Forelimb muscle (tissue), 1 donor: Measurements from ENCODE around the gene FKBP2. TPM values are rescaled to one million over a fixed set of nuclear protein-coding genes. Genes with fewer than 3 reads are reported as not detected.

ENCODE experiments used
- DNase-seq: peaks from one replicate; pipeline ENCODE4 v3.0.0-alpha.2; 2013; ENCODE audit warnings: low read depth
- polyA plus RNA-seq: library from polyadenylated mRNA; unstranded; fragments of 120-200 nt; gene quantifications from one replicate; pipeline ENCODE4 v1.2.1, GENCODE V29; 2013; ENCODE audit not compliant: insufficient read length

The FKBP2 gene
- polyA plus RNA-seq, 1 donor: 43.2 TPM

DNA sequence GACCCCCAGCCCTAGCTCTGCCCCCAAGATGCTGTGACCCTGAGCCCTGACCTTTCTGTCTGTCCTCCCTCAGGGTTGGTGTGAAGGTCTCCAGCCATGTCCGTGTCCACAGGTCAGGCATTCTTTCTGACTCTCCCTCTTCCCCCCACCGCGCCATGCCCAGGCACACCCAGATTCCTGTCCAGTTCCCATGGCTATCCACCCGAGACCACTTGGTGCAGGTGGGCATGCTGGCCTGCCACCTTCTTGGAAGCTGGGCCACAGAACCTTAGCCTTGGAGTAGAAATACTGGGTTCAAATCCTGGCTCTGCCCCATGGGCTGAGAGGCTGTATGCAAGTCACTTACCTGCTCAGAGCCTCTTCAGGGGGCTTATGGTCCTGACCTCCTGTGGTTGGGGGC is 8.1 kb downstream of the FKBP2 start:
- no peak for DNase-seq

DNA sequence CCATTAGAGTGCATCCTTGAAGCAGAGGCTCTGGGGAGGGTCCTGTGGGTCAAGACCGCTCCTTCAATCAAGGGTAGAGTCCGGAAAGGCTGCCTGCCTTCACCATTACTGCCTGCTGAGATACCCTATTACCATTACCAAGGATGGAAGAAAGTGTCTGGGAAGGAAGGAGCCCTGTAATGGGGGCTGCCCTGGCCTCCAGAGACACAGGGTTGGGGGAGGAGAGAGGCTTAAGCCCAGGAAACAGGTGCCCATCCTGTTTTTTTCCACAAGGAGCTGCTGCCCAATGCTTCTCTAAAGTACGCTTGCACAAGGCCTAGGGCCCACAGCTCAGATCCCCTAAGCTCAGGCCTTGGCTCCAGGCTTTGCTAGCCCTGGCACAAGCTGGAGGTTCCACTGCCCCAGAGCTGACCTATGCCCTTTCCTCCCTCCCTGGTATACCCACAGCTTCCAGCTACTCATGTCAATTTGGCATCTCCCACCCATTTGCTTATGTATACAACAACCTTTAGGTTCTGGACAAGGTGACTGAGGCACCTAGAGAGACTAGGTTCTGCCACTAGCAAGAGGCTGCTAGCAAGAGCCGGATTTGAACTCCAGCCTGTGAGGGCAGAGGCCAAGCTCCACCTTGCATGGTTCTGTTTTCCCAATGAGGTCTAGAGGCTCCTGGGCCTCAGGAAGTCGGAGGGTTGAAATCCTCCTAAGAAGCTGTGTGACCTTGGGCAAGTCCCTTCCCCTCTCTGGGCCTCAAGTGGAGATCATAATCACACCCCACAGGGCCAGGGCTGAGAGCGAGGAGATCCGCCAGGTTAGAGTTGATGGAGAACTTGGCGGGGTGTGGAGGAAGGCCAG is 8.9 kb downstream of the FKBP2 start:
- DNase-seq: no peak

DNA sequence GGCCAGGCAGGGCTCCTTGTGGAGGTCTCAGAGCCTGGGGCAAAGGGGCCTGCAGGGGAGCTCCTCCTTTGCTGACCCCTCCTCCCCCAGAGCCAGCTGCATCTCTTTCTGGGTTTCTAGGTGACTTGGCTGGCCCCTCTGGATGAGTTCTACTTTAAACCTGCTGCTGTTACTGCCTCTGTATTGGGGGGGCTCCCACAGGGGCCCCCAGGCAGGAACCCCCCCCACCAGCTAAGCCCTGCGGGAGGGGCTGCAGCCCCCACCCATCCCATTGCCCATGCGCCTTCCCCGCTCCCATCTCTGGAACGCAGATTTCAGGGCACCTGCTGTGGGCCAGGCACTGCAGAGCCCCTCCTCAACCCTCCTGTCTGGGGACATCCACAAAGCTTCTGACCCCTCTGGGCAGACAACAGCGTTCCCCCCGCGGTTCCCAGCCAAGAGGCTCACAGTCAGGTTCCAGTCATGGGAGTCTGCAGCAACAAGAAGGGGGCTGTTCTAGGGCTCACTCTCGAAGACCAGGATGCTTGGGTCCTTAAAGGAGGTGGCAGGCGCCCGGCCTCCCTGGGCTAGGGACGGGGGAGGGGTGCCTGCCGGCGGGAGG is 9.6 kb downstream of the FKBP2 start:
- DNase-seq: no peak

- DNase-seq: no peak
Observed at GRCh38 chr11:64251016-64251752, 10.3 kb downstream of the FKBP2 start, which contains the start of gene PLCB3. Gene PLCB3 (plus strand): TSS chr11:64251530. CDS start chr11:64251650, 120 bp downstream.

- DNase-seq: no peak
Observed at GRCh38 chr11:64251753-64252002, 10.8 kb downstream of the FKBP2 start.

DNA sequence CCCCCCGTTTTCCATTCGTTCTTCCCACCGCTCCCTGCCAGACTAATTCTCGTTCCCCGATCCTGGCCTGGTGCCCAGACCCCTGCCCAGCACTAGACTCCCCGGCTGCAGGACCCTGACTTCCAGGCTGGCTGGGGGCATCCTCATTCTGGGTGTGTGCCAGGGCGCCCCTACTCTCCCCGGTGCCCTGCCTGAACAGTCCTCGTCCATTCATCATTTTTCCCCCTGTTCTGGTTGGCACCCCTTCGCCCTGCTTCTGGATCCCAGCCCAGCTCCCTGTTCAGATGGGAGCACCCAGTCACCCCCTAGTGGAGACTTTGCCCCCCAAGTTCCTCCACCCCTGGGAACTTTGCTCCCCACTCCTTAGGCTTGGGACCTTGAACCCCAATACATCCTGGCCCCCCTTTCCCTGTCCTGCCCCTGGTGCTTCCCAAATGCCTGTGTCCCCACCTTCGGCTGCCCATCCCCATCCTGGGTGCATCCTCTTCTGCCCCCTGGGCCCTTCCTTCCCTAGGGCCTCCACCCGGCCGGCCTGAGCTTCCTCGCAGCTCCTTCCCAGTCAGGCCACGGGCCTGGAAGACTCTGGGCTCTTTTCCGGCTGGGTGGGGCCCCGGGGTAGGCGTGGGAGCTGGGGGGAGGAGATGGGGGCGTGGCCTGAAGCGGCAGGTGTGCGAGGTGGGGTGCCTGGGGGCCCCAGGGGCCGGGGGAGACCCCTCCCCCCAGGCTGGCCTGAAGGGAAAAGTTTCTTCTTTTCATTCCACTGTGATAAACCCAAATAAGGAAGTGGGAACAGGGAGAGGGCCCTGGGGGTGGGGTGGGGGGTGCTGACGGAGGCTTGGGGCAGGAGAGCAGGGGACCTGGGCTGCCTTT is 11.3 kb downstream of the FKBP2 start:
- DNase-seq: no peak

DNA sequence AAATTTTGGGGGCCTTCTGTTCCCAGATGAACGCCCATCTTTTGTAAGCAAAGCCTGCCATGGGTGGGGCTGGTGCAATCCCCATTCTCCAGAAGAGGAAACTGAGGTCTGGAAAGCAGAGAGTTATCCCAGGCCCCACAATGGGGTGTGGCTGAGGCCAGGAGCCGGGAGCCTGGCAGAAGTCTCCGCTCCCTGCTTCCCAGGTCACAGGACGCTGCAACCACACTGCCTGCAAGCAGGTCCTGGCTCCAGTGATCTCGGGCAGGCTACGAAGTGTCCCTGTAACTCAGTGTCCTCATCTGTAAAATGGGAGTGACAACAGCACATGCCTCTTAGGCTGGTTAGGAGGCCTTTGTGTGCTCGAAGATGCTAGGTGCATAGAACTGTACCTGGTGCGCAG is 12.1 kb downstream of the FKBP2 start:
- no peak for DNase-seq

- no peak for DNase-seq
Observed at GRCh38 chr11:64253481-64253880, 12.6 kb downstream of the FKBP2 start.

DNA sequence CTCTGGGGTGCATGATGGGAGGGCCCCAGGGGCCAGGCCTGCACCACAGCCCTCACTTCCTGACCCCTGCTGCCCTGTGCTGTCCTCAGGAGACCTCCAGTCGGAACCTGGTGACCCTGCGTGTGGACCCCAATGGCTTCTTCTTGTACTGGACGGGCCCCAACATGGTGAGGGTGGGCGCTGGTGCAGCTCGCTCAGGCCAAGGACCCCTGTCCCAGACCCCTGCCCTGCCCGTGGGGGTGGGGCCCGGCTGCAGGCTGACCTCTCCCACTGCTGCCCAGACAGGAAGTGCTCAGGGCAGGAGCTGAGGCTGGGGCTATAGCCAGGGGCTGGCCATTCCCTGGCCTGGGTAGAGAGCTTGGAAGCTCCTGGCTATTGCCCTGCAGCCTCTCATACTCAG is 13.4 kb downstream of the FKBP2 start:
- no peak for DNase-seq

DNA sequence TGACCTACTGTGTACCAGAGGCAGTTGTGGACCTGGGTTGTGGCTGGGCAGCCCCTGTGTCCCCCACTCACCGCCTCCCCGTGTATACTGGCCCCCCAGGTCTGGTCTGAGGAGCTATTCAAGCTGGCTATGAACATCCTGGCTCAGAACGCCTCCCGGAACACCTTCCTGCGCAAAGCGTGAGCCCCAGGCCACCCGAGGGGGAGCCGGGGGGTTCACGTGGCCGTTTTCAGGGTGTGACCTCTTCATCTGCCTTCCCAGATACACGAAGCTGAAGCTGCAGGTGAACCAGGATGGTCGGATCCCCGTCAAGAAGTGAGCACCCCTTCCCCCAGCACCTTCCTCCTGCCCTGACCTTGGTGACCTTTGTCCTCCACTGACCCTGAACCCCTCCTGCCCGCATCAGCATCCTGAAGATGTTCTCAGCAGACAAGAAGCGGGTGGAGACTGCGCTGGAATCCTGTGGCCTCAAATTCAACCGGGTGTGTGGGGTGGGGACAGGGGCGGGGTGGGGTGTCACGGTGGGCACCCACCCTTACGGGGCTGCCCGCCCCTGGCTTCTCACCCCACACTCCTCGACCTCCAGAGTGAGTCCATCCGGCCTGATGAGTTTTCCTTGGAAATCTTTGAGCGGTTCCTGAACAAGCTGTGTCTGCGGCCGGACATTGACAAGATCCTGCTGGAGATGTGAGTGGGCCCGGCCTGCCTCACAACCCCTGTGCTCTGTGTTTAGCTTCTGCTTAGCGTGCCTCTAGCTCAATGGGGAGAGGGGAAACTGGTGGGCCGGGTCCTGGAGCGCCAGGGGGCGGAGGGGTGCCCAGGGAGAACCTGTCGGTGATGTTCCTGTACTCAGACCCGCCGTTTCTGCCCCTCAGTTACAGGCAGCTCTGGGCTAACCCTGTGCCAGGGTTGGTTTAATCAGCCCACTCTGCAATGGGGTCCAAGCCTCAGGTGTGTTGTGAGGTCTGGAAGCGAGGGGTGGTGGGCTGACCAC is 14.5 kb downstream of the FKBP2 start:
- no peak for DNase-seq

DNA sequence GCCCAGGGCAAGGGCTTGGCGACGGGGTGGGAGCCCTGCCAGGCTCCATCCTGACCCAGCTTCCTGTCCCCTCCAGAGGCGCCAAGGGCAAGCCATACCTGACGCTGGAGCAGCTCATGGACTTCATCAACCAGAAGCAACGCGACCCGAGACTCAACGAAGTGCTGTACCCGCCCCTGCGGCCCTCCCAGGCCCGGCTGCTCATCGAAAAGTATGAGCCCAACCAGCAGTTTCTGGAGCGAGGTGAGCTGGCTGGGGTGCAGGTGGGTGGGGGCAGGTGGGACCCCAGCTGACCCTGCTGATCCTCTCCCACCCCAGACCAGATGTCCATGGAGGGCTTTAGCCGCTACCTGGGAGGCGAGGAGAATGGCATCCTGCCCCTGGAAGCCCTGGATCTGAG is 15.4 kb downstream of the FKBP2 start:
- DNase-seq: no peak

DNA sequence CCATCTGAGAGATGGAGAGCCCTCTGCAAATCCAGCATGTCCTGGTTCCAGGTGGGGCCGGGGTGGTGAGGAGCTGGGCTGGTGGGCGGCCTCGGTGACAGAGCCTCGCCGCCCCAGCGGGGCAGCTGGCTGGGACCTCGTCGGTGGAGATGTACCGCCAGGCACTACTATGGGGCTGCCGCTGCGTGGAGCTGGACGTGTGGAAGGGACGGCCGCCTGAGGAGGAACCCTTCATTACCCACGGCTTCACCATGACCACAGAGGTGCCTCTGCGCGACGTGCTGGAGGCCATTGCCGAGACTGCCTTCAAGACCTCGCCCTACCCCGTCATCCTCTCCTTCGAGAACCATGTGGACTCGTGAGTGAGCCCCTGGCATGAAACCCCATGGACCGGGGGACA is 17.5 kb downstream of the FKBP2 start:
- DNase-seq: no peak

- DNase-seq: no peak
Observed at GRCh38 chr11:64258946-64259532, 18.1 kb downstream of the FKBP2 start.

GRCh38 chr11:64259533-64260067 is 18.7 kb downstream of the FKBP2 start:
- no peak for DNase-seq

DNA sequence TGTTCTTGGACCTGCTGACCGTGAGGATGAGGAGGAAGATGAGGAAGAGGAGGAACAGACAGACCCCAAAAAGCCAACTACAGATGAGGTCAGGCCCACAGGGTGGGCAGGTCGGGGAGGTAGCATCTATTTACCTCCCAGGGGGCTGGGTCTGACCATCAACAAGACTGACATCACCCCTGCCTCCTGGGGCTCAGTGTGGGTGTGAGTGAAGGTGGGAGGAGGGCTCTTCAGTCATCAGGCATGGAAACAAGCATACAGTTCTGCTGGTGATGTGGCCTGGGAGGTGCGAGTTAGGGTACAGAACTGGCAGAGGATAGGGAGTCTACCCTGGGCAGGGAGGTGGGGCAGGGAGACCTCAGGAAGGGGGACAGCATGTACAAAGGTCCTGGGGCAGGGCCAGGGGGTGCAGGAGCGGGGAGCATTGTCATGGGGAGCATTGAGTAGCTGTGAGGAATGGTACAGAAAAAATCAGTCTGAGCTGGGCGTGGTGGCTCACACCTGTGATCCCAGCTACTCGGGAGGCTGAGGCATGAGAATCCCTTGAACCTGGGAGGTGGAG is 19.3 kb downstream of the FKBP2 start:
- DNase-seq: no peak

GRCh38 chr11:64261556-64262080 is 20.7 kb downstream of the FKBP2 start:
- no peak for DNase-seq

- no peak for DNase-seq
Observed at GRCh38 chr11:64262271-64263002, 21.5 kb downstream of the FKBP2 start.

GRCh38 chr11:64263021-64263946 is 22.4 kb downstream of the FKBP2 start:
- no peak for DNase-seq
